H1 (cell line): ENCODE measurements around the gene ZC3H7B.

Experiments
- ASH2L ChIP-seq: fragments of 200-600, 300-600 bp; sonication (generic); IDR thresholded peaks from one replicate; pipeline ENCODE4 v1.7.1; 2017; ENCODE audit warnings: low read length
- CBX8 ChIP-seq: fragments of 300-800, 300-1000 bp; sonication (generic); IDR thresholded peaks from 2 replicates; pipeline ENCODE4 v1.7.1; 2016; ENCODE audit warnings: low read depth, low read length, borderline replicate concordance
- EGR1 ChIP-seq: IDR thresholded peaks from 2 replicates; pipeline ENCODE4 v1.6.1; 2011; ENCODE audit warnings: low read depth, low read length, borderline replicate concordance
- GABPA ChIP-seq: IDR thresholded peaks from 2 replicates; pipeline ENCODE4 v1.6.1; 2011; ENCODE audit warnings: mild to moderate bottlenecking, low read length, moderate library complexity, borderline replicate concordance; ENCODE audit not compliant: insufficient read depth
- HDAC6 ChIP-seq: IDR thresholded peaks from one replicate; pipeline ENCODE4 v1.7.1; 2012; ENCODE audit warnings: low read depth, mild to moderate bottlenecking, inconsistent platforms, low read length, moderate library complexity
- POLR2A ChIP-seq, 2 experiments: IDR thresholded peaks; 1 replicate in 1 of 2; 2 replicates in 1 of 2; pipeline ENCODE4 v1.6.1; 2011; ENCODE audit warnings: low read depth in 2 of 2, low read length in 2 of 2, mild to moderate bottlenecking in 2 of 2; ENCODE audit errors: control extremely low read depth in 1 of 2
- POLR2AphosphoS5 ChIP-seq: IDR thresholded peaks from 2 replicates; pipeline ENCODE4 v1.6.1; 2011; ENCODE audit warnings: low read depth, low read length
- SAP30 ChIP-seq: fragments of 300-600 bp; sonication (generic); IDR thresholded peaks from 2 replicates; pipeline ENCODE4 v1.7.1; 2012; ENCODE audit warnings: low read length, moderate library complexity, mild to moderate bottlenecking, inconsistent platforms; ENCODE audit not compliant: insufficient read depth, insufficient replicate concordance
- SIX5 ChIP-seq: IDR thresholded peaks from 2 replicates; pipeline ENCODE4 v1.6.1; 2011; ENCODE audit warnings: mild to moderate bottlenecking, low read depth, low read length
- SUZ12 ChIP-seq: fragments of 200-600 bp; sonication (generic); IDR thresholded peaks from 2 replicates; pipeline ENCODE4 v1.6.1; 2012; ENCODE audit warnings: mild to moderate bottlenecking, inconsistent platforms, low read length, moderate library complexity, mixed read lengths
- TAF1 ChIP-seq: IDR thresholded peaks from 2 replicates; pipeline ENCODE4 v1.6.1; 2011; ENCODE audit warnings: mild to moderate bottlenecking, low read depth, low read length
- ZNF274 ChIP-seq: IDR thresholded peaks from 2 replicates; pipeline ENCODE4 v1.7.0; 2012; ENCODE audit warnings: low read length, borderline replicate concordance; ENCODE audit errors: extremely low read depth
- TF ChIP-seq, protein P1 (sequence below), 3 experiments: IDR thresholded peaks; 1 replicate in 2 of 3; 2 replicates in 1 of 3; pipeline versions ENCODE4 v1.5.1 to v1.6.1; 2011; ENCODE audit warnings: low read length in 3 of 3, mild to moderate bottlenecking in 3 of 3, inconsistent platforms in 2 of 3, low read depth in 1 of 3, moderate library complexity in 1 of 3; ENCODE audit not compliant: insufficient read depth in 1 of 3; ENCODE audit errors: control extremely low read depth in 1 of 3
- TF ChIP-seq, protein P2 (sequence below): IDR thresholded peaks from 2 replicates; pipeline ENCODE4 v1.6.1; 2012; ENCODE audit warnings: low read length, inconsistent platforms

DNA sequence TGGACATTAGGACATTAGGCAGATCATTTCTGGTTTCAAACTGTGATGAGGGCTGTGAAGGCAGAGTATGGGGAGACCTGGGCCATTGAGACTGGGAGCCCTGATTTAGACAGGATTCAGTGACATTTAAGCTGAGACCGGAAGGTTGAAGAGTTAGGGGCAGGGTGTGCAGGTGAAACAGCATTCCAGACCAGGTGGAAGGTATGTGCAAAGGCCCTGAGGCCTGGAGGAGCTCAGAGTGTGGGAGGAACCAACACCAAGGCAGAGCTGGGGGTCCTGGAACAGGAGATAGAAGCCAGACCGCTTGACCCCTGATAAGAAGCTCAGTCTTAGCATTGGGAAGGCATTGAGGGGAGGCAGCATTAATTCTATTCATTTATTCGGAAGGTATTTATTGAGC is 32.5 kb downstream of the ZC3H7B start:
- TF ChIP-seq EGR1 = no peak
- TF ChIP-seq, protein P1, sequence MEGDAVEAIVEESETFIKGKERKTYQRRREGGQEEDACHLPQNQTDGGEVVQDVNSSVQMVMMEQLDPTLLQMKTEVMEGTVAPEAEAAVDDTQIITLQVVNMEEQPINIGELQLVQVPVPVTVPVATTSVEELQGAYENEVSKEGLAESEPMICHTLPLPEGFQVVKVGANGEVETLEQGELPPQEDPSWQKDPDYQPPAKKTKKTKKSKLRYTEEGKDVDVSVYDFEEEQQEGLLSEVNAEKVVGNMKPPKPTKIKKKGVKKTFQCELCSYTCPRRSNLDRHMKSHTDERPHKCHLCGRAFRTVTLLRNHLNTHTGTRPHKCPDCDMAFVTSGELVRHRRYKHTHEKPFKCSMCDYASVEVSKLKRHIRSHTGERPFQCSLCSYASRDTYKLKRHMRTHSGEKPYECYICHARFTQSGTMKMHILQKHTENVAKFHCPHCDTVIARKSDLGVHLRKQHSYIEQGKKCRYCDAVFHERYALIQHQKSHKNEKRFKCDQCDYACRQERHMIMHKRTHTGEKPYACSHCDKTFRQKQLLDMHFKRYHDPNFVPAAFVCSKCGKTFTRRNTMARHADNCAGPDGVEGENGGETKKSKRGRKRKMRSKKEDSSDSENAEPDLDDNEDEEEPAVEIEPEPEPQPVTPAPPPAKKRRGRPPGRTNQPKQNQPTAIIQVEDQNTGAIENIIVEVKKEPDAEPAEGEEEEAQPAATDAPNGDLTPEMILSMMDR (IDR thresholded peaks at IDR 0.05; ENCODE audit: control extremely low read depth in 1 of 3, insufficient read depth in 1 of 3, low read depth in 1 of 3, low read length in 3 of 3) = no peak
- no peak for TF ChIP-seq HDAC6
- no peak for TF ChIP-seq POLR2AphosphoS5
- TF ChIP-seq SIX5 = no peak
- TF ChIP-seq ASH2L = no peak
- no peak for TF ChIP-seq GABPA
- TF ChIP-seq SAP30 = no peak
- TF ChIP-seq ZNF274 = no peak
- TF ChIP-seq TAF1 = no peak
- no peak for TF ChIP-seq CBX8
- TF ChIP-seq SUZ12 = no peak
- TF ChIP-seq, protein P2, sequence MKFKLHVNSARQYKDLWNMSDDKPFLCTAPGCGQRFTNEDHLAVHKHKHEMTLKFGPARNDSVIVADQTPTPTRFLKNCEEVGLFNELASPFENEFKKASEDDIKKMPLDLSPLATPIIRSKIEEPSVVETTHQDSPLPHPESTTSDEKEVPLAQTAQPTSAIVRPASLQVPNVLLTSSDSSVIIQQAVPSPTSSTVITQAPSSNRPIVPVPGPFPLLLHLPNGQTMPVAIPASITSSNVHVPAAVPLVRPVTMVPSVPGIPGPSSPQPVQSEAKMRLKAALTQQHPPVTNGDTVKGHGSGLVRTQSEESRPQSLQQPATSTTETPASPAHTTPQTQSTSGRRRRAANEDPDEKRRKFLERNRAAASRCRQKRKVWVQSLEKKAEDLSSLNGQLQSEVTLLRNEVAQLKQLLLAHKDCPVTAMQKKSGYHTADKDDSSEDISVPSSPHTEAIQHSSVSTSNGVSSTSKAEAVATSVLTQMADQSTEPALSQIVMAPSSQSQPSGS = no peak
- no peak for TF ChIP-seq POLR2A (IDR thresholded peaks at IDR 0.05; ENCODE audit: control extremely low read depth in 1 of 2, low read depth in 2 of 2, low read length in 2 of 2)
